Measurements from ENCODE around the gene BCL2L11. TPM values are rescaled to one million over a fixed set of nuclear protein-coding genes. Genes with fewer than 3 reads are reported as not detected.

The BCL2L11 gene
- total RNA-seq, 6 experiments from 2014 or later: 0.67 to 0.95 (median 0.81) TPM

DNA sequence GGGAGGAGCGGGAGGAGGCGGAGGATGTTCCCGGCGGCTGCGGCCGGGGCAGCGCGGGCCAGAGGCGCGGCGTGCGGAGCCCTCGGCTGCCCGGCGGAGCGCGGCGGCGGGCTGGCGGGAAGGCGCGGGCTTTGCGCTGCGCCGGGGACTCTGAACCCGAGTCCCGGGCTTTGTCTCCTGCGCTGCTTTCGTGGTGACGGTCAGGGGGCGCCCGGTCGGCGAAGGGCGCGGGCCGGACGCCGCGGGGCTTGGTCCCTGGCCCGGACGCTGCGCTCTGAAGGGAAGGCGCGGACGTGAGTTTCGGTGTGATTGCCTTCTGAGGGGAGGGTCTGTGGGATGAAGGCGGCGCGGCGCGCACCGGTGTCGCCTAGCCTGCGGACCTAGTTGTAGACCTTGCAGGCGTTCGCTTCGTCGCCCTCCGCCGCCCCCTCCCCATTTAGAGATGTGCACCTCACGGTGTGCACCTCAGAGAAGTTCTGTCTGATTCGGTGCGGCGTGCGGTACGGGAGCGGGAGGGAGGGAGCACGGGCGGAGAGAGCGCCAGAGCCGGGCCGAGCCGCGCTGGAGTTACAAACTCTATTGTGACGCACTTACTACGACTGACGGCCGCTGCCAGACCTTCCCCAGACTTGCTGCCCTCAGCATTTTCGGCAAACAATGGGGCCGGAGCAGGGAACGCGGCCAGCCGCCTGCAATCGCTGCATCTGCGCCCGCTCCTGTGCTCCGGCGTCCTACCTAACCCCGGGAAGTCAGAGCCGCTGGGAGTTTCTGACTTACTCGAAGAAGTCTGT is 2.1 kb downstream of the BCL2L11 start:
- H3K4me1 Mint-ChIP-seq (ENCODE audit: low read depth): peaks cover 10% of the 10 kb centered on the region

DNA sequence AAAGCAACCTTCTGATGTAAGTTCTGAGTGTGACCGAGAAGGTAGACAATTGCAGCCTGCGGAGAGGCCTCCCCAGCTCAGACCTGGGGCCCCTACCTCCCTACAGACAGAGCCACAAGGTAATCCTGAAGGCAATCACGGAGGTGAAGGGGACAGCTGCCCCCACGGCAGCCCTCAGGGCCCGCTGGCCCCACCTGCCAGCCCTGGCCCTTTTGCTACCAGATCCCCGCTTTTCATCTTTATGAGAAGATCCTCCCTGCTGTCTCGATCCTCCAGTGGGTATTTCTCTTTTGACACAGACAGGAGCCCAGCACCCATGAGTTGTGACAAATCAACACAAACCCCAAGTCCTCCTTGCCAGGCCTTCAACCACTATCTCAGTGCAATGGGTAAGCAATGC is 3.0 kb downstream of the BCL2L11 start:
- Mint-ChIP-seq H3K27ac (no peak overlapping the region), H3K27me3 (ENCODE audit: insufficient read depth) (peaks cover 4% of the 10 kb centered on the region; the same call in 1 of the 2 replicates), H3K36me3 (ENCODE audit: low read depth) (no peaks in the 10 kb centered on the region), H3K9me3 (no peaks in the 10 kb centered on the region), H3K4me3 (peak overlapping the region; percentile 56; the same call in 1 of the 2 replicates), H3K4me1 (ENCODE audit: low read depth) (peaks cover 1% of the 10 kb centered on the region)
- TF ChIP-seq, protein P1, sequence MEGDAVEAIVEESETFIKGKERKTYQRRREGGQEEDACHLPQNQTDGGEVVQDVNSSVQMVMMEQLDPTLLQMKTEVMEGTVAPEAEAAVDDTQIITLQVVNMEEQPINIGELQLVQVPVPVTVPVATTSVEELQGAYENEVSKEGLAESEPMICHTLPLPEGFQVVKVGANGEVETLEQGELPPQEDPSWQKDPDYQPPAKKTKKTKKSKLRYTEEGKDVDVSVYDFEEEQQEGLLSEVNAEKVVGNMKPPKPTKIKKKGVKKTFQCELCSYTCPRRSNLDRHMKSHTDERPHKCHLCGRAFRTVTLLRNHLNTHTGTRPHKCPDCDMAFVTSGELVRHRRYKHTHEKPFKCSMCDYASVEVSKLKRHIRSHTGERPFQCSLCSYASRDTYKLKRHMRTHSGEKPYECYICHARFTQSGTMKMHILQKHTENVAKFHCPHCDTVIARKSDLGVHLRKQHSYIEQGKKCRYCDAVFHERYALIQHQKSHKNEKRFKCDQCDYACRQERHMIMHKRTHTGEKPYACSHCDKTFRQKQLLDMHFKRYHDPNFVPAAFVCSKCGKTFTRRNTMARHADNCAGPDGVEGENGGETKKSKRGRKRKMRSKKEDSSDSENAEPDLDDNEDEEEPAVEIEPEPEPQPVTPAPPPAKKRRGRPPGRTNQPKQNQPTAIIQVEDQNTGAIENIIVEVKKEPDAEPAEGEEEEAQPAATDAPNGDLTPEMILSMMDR (IDR thresholded peaks at IDR 0.05): no peak
- no peak for DNase-seq

More for the DNA sequence above, 2.1 kb downstream of the BCL2L11 start:
- H3K36me3 Mint-ChIP-seq (ENCODE audit: low read depth): no peaks in the 10 kb centered on the region
- H3K4me3 Mint-ChIP-seq: peak overlapping the region; percentile 88
- DNase-seq: peak; percentile 42
- H3K9me3 Mint-ChIP-seq: peaks cover 3% of the 10 kb centered on the region; the same call in 1 of the 2 replicates
- TF ChIP-seq, protein P1 (IDR thresholded peaks at IDR 0.05): no peak
- peak overlapping the region; percentile 49 for H3K27ac Mint-ChIP-seq
- H3K27me3 Mint-ChIP-seq (ENCODE audit: insufficient read depth): peaks cover 9% of the 10 kb centered on the region; the same call in 1 of the 2 replicates

GRCh38 chr2:111126581-111126980 is 5.9 kb downstream of the BCL2L11 start:
- H3K36me3 Mint-ChIP-seq (ENCODE audit: low read depth): no peaks in the 10 kb centered on the region
- TF ChIP-seq, protein P1 (IDR thresholded peaks at IDR 0.05): no peak

DNA sequence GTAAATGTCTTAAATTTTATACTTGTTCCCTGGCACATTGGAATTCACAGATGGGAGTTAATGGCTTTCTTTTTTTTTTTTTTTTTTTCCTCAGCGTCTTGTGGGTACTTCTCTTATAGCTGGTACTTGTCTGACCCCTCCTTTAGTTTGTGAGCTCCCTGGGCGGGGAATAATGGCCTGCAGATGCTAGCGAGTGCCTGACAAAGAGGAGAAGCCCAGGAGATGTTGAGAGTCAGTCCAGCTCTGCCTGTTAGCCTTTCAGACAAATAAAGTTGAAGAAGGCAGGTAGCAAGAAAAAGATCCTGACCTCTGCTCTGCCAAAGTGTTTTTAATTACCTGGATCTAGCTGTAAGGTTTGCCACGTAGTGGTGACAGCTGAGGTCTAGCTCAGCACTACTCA is 6.6 kb downstream of the BCL2L11 start:
- TF ChIP-seq, protein P1 (IDR thresholded peaks at IDR 0.05): no peak
- no peaks in the 10 kb centered on the region for H3K4me1 Mint-ChIP-seq (ENCODE audit: low read depth)
- H3K9me3 Mint-ChIP-seq: no peaks in the 10 kb centered on the region
- H3K27me3 Mint-ChIP-seq (ENCODE audit: insufficient read depth): no peaks in the 10 kb centered on the region
- no peak overlapping the region for H3K27ac Mint-ChIP-seq
- no peaks in the 10 kb centered on the region for H3K36me3 Mint-ChIP-seq (ENCODE audit: low read depth)
- no peak overlapping the region for H3K4me3 Mint-ChIP-seq
- no peak for DNase-seq

More at GRCh38 chr2:111126581-111126980, 5.9 kb downstream of the BCL2L11 start:
- no peak for DNase-seq
- no peaks in the 10 kb centered on the region for H3K27me3 Mint-ChIP-seq (ENCODE audit: insufficient read depth)
- H3K9me3 Mint-ChIP-seq: no peaks in the 10 kb centered on the region
- H3K4me1 Mint-ChIP-seq (ENCODE audit: low read depth): no peaks in the 10 kb centered on the region
- H3K27ac Mint-ChIP-seq: no peak overlapping the region
- no peak overlapping the region for H3K4me3 Mint-ChIP-seq

GRCh38 chr2:111128096-111128495 is 7.4 kb downstream of the BCL2L11 start:
- Mint-ChIP-seq H3K27ac (no peak overlapping the region), H3K36me3 (ENCODE audit: low read depth) (no peaks in the 10 kb centered on the region), H3K9me3 (no peaks in the 10 kb centered on the region), H3K4me1 (ENCODE audit: low read depth) (no peaks in the 10 kb centered on the region), H3K4me3 (no peak overlapping the region), H3K27me3 (ENCODE audit: insufficient read depth) (no peaks in the 10 kb centered on the region)
- TF ChIP-seq, protein P1 (IDR thresholded peaks at IDR 0.05): no peak
- no peak for DNase-seq

All from HFFc6 (cell line).